Measurements from ENCODE around the gene ZC3H14.

The ZC3H14 gene

DNA sequence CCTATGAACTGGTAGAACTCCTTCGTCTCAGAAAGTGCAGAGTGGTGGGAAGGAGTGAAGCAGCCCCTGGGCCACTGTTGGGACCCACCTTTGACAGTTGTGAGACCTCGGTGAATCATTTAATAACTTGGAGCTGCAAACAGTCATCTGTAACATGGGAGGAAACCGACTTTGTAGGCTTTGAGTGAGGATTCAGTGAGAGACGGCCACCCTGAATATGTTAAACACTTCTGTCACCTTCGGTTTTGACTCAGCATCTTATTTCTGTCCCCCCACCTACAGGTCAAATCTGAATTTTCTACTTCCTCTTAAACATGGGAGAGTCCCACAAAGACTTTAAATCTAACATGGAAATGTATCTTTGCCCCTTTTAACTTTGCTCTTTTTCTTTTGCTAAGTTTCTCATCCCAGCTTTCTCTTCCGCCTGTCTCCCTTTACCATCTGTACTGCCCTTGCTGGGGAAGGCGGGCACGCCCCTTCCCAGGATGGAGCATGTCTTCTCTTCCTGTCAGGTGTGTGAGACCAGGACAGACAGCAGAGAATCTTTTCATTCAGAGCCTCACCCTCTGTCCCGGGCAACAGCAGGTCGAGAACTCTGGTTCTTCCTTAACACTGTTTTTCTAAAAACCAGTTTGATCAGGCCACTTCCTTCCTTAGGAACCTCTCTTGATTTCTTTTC, 37.1 kb downstream of the ZC3H14 start:
- TF ChIP-seq ZNF707 (tag by site-specific recombination; IDR thresholded peaks at IDR 0.05) (no peak), ZNF341 (tag by site-specific recombination; IDR thresholded peaks at IDR 0.05; ENCODE audit: low read depth) (no peak), ZNF37A (tag by site-specific recombination; IDR thresholded peaks at IDR 0.05) (no peak), YY2 (tag by site-specific recombination; IDR thresholded peaks at IDR 0.05) (no peak)
- TF ChIP-seq, protein P1, sequence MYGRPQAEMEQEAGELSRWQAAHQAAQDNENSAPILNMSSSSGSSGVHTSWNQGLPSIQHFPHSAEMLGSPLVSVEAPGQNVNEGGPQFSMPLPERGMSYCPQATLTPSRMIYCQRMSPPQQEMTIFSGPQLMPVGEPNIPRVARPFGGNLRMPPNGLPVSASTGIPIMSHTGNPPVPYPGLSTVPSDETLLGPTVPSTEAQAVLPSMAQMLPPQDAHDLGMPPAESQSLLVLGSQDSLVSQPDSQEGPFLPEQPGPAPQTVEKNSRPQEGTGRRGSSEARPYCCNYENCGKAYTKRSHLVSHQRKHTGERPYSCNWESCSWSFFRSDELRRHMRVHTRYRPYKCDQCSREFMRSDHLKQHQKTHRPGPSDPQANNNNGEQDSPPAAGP (tag by site-specific recombination; IDR thresholded peaks at IDR 0.05) = no peak
- TF ChIP-seq, protein P2, sequence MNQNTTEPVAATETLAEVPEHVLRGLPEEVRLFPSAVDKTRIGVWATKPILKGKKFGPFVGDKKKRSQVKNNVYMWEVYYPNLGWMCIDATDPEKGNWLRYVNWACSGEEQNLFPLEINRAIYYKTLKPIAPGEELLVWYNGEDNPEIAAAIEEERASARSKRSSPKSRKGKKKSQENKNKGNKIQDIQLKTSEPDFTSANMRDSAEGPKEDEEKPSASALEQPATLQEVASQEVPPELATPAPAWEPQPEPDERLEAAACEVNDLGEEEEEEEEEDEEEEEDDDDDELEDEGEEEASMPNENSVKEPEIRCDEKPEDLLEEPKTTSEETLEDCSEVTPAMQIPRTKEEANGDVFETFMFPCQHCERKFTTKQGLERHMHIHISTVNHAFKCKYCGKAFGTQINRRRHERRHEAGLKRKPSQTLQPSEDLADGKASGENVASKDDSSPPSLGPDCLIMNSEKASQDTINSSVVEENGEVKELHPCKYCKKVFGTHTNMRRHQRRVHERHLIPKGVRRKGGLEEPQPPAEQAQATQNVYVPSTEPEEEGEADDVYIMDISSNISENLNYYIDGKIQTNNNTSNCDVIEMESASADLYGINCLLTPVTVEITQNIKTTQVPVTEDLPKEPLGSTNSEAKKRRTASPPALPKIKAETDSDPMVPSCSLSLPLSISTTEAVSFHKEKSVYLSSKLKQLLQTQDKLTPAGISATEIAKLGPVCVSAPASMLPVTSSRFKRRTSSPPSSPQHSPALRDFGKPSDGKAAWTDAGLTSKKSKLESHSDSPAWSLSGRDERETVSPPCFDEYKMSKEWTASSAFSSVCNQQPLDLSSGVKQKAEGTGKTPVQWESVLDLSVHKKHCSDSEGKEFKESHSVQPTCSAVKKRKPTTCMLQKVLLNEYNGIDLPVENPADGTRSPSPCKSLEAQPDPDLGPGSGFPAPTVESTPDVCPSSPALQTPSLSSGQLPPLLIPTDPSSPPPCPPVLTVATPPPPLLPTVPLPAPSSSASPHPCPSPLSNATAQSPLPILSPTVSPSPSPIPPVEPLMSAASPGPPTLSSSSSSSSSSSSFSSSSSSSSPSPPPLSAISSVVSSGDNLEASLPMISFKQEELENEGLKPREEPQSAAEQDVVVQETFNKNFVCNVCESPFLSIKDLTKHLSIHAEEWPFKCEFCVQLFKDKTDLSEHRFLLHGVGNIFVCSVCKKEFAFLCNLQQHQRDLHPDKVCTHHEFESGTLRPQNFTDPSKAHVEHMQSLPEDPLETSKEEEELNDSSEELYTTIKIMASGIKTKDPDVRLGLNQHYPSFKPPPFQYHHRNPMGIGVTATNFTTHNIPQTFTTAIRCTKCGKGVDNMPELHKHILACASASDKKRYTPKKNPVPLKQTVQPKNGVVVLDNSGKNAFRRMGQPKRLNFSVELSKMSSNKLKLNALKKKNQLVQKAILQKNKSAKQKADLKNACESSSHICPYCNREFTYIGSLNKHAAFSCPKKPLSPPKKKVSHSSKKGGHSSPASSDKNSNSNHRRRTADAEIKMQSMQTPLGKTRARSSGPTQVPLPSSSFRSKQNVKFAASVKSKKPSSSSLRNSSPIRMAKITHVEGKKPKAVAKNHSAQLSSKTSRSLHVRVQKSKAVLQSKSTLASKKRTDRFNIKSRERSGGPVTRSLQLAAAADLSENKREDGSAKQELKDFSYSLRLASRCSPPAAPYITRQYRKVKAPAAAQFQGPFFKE (tag by site-specific recombination; IDR thresholded peaks at IDR 0.05; ENCODE audit: borderline replicate concordance) = no peak
- Histone ChIP-seq H3K27ac (ENCODE audit: extremely low read depth, low read depth, low read length) (no peak overlapping the region), H3K4me1 (ENCODE audit: control insufficient read depth, insufficient read depth, low read length) (0 out of 2 replicates have a peak, but pooled peaks cover 3% of the 10 kb centered on the region), H3K9me3 (ENCODE audit: control insufficient read depth, insufficient read depth, low read depth, low read length) (no peaks in the 10 kb centered on the region), H3K36me3 (ENCODE audit: control insufficient read depth in 2 of 2, insufficient read depth in 1 of 2, low read length in 2 of 2) (peaks cover 50 to 100% of the 10 kb centered on the region in 2 experiments), H3K4me3 (ENCODE audit: low read depth, low read length) (no peak overlapping the region)
- POLR2A ChIA-PET = no interaction called here
- CTCF ChIA-PET = interaction anchor here (0.6 kb wide), 1 partner anchor 409 kb away, joined by 3 read pairs; no protein-coding TSS in a partner anchor

- POLR2A ChIA-PET = no interaction called here
- Histone ChIP-seq H3K9me3 (ENCODE audit: control insufficient read depth, insufficient read depth, low read depth, low read length) (no peaks in the 10 kb centered on the region), H3K4me3 (ENCODE audit: low read depth, low read length) (no peak overlapping the region), H3K27ac (ENCODE audit: extremely low read depth, low read depth, low read length) (no peak overlapping the region), H3K36me3 (ENCODE audit: control insufficient read depth in 2 of 2, insufficient read depth in 1 of 2, low read length in 2 of 2) (peaks cover 69 to 99% of the 10 kb centered on the region in 2 experiments), H3K4me1 (ENCODE audit: control insufficient read depth, insufficient read depth, low read length) (no peaks in the 10 kb centered on the region)
- CTCF ChIA-PET = no interaction called here
- no peak for TF ChIP-seq ZNF138 (tag by site-specific recombination; IDR thresholded peaks at IDR 0.05; ENCODE audit: borderline replicate concordance)
- no peak for TF ChIP-seq PATZ1 (tag by site-specific recombination; IDR thresholded peaks at IDR 0.05)
- TF ChIP-seq ZNF311 (tag by site-specific recombination; IDR thresholded peaks at IDR 0.05; ENCODE audit: borderline replicate concordance) = no peak
- no peak for TF ChIP-seq ZNF837 (tag by site-specific recombination; IDR thresholded peaks at IDR 0.05)
- no peak for TF ChIP-seq ZNF280C (tag by site-specific recombination; IDR thresholded peaks at IDR 0.05)
- no peak for TF ChIP-seq ZNF133 (tag by site-specific recombination; IDR thresholded peaks at IDR 0.05)
- TF ChIP-seq ZNF37A (tag by site-specific recombination; IDR thresholded peaks at IDR 0.05) = no peak
- TF ChIP-seq ZNF121 (tag by site-specific recombination; IDR thresholded peaks at IDR 0.05) = no peak
Observed at GRCh38 chr14:88604212-88604611, 41.4 kb downstream of the ZC3H14 start.

Data from HEK293 (cell line).